ENCODE results near the gene TMEM8B.
"Not testable (repeated sequence)": the region's sequence is repeated elsewhere in the genome, so short reads cannot be mapped to it uniquely, and the experiment has no call there.

TMEM8B gene

DNA sequence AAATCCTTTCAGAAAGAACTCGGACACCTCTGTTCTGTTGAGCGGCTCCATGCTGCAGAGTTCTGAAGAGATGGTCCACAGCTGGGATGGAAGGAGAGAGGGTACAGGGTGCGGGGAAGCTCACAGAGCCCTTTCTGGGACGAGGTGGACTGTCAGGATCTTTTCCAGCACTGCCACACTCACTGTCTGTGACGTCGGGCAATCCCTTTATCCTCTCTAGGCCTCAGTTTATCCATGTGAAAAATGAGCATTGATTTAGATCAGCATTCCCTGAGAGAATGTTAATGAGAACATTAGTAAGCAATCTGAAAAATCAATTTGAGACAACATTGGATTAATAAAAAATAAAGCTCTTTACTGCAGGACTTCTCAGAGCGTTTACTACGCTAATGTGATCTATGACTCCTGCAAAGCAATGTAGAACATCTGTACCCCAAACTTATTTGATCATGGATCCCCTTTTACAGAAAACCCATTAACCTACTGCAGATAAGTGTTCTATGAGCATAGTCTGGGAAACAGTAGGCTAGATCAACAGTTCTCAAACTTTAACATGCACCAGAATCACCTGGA lies 41.4 kb downstream of the TMEM8B start, which contains the start of gene OR13J1:
Gene OR13J1, minus strand, starts transcription at position 51 of the 573 bp plus-strand sequence. Its CDS starts 0 bp downstream, at position 51.
- no peak for DNase-seq

DNA sequence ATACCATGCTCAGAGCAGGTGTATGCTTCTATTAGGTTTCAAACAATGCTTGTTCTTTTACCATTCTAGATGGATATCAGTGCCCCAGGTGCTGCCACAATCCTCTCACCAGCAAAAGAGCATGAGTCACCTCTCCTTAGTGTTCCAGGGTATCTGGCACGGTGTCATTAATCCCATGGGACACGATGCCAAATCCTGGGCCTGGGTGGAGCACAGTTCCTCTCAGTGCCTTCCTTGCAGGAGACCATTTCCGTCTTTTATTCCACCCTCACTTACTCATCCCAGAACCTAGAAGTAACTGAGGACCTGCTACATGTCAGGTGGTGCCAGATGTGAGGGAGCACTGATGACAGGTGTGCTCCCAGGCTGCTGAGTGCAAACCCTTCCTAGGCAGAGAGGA lies 42.5 kb downstream of the TMEM8B start:
- peak; percentile 31 for DNase-seq

DNA sequence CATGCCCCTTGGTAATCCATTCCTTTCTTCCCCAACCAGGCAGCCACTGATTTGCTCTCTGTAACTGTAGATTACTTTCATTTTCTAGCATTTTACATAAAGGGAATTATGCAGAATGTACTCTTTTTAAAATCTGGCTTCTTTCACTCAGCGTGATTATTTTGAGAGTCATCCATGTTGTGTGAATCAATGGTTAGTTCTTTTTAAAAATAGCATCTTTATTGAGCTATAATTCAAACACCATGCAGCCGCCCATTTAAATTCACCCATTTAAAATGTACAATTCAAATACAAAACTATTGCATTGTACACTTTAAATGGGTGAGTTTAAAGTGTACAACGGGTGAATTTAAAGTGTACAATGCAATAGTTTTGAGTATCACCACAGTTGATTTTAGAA lies 43.5 kb downstream of the TMEM8B start:
- DNase-seq = no peak

DNA sequence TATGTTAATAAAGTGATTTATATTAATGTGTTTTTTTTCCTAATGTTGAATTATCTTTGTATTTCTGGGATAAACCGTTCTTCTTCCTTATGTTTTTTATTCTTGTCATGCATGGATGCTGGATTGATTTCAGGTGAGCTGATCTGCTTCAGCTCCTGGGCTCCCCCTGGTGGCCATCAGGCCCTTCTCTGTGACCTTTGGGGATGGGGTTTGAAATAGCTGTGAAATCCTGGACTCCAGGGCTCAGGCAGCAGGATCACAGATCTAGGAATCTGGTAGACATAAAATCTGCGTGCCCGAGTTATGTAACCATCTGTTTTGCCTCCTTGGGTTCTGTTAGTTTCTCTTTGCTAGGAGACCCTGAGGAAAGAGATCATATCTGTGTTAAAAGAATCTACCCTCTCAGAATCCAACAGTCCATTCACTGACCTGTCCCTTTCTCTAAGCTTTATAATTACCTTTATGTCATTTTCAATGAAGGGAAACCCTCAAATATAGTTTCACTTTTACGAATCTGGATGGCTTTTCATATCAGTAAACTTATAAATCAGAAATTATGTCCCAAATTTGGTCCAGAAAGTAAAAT lies 53.3 kb downstream of the TMEM8B start:
- peak; percentile 67 for DNase-seq

DNA sequence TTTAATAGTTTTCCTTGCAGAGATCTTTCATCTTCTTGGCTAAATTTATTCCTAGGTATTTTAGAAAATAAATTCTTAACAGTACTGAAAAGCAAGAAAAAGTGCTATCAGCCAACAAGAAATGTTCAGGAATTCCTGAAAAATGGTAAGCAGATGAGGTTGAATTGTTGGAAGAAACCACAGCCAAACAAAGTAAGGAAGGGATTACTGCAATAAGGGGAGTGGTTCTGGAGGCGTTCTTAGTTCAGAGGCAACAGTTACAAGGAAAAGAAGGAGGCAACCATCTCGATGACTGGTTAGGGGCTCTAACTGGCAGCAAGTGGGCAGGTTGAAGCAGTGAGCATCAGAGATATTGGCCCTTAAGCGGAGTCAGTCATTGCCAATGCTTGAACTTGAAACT lies 54.0 kb downstream of the TMEM8B start:
- DNase-seq = no peak

DNA sequence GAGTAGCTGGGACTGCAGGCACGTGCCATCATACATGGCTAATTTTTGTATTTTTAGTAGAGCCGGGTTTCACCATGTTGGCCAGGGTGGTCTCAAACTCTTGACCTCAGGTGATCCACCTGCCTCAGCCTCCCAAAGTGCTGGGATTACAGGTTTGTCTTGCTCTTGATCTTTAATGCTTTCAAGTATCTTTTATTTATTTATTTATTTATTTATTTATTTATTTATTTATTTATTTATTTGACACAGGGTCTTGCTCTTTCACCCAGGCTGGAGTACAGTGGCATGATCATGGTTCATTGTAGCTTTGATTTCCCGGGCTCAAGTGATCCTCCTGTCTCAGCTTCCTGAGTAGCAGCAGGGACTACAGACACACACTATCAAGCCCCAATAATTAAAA lies 55.9 kb downstream of the TMEM8B start:
- not testable (repeated sequence) for DNase-seq

DNA sequence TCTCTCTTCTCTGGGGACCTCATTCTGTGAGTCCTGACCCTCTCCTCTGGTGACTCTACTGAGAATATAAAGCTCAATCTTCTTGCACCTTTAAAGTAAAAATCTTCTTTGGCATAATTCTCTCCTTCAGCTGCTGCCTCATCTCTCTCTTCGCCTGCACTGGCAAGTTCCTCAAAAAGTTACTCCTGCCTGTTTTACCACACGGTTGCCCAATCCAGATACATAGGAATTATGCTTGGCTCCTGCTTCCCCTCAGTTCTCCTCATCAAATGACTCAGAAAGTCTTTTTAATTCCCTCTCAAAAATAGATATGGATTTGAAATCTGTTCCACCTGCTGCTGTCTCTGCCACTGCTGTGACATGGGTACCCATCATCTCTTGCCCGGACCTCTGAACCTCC lies 62.6 kb downstream of the TMEM8B start:
- no peak for DNase-seq

DNA sequence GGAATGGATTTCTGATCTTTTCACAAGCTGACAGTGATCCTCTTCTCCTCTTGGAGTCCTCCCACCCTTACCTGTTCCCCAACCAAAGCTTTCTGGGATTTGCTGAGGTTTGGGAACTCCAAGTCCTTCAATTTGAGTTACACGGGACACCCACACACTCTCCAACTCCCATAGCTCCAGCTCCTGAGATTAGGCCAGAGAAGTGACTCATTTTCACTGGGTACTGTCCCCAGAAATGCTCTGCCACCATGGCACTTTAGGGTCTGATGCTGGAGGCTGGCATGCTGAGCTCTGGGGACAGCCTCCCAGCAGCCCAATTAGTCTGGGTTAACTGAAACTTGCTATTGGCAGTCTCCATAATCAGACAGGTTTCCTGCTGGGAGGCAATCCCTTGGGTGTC lies 63.0 kb downstream of the TMEM8B start:
- DNase-seq = no peak

DNA sequence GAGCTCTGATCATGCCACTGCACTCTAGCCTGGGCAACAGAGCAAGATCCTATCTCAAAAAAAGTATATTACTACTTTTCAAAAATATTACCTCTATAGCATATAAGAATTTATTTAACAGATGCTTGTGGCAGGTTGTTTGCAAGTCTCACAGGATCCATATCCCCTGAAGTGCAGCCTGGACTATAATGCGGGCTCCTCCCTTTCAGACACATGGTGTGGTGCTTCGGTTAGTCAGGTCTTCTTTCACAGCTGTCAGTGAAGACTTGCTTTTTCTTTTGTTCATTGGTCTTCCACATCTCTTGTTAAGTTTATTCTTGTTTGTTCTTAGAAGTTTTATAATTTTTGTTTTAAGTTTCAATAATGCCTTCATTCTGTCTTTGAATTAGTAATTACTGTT lies 67.5 kb downstream of the TMEM8B start:
- no peak for DNase-seq

DNA sequence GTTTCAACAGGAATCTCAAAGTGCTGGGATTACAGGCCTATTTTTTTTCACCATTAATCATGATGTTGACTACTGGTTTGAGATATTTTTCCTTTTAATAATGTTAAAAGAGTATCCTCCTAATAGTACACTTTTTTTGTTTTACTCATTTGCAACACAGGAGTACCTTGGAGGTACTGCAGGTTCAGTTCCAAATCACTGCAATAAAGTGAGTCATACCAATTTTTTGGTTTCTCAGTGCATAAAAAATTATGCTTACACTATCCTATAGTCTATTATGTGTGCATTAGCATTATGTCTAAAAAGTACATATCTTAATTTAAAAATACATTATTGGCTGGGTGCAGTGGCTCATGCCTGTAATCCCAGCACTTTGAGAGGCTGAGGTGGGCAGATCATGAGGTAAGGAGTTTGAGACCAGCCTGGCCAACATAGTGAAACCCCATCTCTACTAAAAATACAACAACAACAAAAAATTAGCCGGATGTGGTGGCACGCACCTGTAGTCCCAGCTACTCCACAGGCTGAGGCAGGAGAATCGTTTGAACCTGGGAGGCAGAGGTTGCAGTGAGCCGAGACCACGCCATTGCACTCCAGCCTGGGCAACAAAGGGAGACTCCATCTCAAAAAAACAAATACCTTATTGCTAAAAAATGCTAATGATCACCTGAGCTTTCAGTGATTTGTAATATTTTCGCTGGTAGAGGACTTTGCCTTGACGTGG lies 68.5 kb downstream of the TMEM8B start:
- DNase-seq = not testable (repeated sequence)

DNA sequence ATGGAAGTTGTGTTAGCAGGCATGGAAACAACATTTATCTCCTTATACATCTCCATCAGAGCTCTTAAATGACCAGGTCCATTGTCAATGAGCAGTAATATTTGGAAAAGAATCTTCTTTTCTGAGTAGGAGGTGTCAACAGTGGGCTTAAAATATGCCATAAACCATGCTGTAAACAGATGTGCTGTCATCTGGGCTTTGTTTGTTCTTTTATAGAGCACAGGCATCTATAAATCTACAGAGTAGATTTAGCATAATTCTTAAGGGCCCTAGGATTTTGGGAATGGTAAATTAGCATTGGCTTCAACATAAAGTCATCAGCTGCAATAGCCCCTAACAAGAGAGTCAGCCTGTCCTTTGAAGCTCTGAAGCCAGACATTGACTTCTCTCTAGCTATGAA lies 69.3 kb downstream of the TMEM8B start:
- no peak for DNase-seq

DNA sequence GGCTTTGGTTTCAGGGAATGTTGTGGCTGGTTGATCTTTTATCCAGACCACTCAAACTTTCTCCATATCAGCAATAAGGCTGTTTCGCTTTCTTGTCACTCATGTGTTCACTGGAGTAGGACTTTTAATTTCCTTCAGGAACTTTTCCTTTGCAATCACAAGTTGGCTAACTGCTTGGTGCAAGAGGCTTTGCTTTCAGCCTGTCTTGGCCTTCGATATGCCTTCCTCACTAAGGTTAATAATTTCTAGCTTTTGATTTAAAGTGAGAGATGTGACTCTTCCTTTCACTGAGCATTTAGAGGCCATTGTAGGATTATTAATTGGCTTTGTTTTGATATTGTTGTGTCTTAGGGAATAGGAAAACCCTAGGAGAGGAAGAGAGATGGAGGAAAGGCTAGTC lies 70.0 kb downstream of the TMEM8B start:
- no peak for DNase-seq

DNA sequence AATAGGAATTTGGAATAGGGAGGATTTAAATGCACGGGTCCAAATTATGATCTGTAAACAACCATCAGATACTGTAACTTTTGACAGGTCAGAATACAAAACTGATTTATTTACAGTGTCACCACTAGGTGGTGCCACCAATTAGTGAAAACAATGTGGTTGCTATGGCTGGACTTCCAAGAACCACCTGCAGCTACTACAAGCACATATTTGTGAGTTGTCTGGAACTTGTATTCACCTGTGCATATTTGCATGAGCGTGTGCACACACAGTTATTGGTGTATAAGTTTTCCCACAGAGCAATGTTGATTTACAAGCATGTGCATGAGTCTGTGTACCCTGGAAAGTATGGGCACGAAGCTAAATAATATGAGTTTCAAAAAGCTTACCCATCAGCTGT lies 74.0 kb downstream of the TMEM8B start:
- DNase-seq = peak; percentile 35

DNA sequence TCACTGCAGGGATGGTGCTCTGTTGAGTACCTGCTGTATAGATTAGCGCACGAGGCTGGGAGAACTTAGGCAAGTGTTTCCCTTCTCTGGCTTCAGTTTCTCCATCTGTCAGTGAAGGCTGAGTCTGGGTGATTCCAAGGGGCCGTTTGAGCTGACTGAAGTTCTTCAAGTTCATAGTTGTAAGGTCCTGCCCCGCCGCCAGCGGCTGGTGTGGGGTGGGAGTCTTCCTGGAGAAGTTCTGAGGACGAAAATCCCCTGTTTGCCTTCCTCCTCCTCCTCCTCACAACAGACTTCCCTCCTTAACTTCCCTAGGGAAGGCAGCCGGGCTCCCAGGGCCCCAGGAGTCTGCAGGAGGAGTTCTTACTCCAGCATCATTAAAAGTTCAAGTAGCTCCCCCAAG lies 75.3 kb downstream of the TMEM8B start:
- DNase-seq = no peak

DNA sequence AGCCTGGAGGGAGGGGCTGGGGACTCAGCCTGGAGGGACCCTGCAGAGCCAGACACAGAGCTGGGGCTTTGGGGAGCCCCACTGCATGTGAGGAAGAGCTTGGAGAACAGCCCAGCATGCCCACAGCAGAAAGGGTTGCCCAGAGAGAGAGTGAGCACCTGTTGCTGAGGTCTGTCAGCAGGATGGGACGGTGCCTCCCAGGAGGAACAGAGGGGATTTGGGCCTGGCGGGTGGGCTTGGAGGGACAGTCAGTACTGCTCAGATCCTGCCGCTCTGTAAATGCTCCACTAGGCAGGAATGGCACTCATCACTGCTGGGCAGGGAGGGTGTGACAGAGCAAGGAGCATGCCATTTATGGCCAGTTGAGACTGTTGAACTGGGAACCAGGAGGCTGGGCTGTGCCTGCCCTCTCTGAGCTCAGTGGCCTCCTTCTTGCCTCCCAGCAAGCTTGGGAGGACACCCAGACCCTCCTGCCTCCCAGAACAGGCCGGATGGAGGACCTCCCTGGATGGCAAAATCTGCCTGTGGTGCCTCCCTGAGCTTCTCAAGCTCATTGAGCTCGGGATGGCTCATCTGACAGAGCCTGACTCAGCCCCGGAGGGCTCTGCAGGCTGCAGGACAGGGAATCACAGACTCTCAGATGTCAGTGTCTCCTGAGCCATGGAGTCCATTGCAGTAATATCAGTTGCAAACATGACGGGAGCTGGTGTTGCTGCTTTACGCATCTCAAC lies 76.2 kb downstream of the TMEM8B start:
- no peak for DNase-seq

DNA sequence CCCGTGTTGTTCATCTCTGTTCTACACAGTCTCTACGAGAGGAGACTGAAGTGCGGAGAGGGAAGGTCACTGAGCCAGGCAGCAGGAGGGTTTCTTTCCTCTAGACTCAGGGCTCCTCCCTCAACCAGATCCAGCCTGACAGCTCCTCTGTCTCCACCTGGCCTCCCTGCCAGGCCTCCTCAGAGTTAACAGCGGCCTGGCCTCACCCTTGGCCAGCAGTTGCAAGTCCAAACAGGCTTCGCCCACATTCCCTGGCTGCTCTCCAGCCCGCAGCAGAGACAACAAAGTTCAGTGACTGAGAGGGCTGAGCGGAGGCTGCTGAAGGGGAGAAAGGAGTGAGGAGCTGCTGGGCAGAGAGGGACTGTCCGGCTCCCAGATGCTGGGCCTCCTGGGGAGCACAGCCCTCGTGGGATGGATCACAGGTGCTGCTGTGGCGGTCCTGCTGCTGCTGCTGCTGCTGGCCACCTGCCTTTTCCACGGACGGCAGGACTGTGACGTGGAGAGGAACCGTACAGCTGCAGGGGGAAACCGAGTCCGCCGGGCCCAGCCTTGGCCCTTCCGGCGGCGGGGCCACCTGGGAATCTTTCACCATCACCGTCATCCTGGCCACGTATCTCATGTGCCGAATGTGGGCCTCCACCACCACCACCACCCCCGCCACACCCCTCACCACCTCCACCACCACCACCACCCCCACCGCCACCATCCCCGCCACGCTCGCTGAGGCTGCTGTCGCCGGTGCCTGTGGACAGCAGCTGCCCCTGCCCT lies 77.1 kb downstream of the TMEM8B start, which contains the start of gene HRCT1:
Gene HRCT1, plus strand, starts transcription at position 291 of the 768 bp plus-strand sequence. Its CDS starts 86 bp downstream, at position 377.
- peak; percentile 87 for DNase-seq

DNA sequence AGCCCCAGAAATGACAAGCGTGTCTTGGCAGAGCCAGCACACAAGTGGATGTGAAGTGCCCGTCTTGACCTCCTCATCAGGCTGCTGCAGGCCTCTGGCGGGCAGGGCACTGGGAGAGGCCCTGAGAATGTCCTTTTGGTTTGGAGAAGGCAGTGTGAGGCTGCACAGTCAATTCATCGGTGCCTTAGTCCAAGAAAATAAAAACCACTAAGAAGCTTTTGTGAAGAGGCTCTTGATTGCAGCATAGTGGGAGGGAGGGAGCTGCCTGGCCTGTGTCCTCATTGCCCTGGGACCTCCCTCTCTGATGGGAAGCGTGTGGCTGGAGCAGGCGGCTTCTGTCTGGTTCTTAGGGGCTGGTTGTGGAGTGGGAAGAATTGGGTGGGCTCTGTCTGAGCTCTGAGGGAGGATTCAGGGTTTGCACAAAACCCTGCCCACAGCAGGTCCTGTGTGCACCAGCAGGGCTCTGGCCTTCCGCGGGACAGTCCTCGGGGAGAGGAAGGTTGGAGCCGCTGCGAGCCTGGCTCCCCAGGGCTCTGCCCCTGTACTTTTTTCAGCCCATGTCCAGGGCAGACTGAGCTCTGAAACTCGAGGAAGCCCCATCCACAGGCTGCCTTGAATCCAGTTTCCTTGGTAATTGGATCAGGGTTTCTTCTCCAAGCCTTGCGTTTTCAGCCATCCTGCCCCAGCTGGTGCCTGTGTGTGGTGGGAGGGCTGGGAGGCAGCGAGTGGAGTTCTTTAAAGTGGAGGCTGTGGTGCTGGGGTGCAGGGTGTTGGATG lies 78.1 kb downstream of the TMEM8B start:
- peak; percentile 6 for DNase-seq

DNA sequence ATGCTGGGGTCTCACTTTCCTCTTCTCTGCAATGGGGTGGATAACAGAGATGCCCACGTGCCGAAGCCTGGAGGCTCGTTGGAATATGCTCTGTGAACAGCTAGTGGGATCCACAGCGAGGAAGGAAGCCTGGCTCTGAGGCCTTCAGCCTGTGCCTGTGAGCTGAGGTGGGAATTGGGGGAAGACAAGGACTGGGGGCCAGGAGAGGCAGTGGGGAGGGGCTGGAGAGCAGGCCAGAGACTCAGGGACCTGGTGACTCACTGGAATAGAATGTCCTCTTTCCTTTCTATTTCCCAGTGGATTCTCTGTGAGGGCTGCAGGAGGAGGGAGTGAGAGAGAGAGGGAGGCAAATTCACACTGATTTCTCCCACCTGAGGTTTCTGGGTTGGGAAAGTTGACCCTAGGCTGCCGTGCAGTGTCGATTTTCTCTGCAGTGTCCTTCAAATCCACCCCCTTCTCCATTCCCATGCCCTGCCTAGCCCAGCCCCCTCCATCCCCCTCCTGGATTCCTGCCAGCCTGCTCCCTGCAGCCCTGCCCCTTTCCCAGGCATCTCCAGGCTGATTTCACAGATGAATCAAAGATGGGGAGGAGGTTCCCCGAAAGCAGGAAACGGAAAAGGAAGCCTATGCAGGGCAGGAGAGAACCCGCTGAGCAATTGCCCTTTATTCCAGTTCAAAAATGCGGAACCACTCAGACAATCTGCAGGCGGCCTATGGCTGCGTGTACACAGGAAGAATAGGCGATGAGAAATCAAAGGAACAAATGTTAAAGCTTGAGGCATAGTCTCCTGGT lies 78.9 kb downstream of the TMEM8B start:
- DNase-seq = peak; percentile 21

DNA sequence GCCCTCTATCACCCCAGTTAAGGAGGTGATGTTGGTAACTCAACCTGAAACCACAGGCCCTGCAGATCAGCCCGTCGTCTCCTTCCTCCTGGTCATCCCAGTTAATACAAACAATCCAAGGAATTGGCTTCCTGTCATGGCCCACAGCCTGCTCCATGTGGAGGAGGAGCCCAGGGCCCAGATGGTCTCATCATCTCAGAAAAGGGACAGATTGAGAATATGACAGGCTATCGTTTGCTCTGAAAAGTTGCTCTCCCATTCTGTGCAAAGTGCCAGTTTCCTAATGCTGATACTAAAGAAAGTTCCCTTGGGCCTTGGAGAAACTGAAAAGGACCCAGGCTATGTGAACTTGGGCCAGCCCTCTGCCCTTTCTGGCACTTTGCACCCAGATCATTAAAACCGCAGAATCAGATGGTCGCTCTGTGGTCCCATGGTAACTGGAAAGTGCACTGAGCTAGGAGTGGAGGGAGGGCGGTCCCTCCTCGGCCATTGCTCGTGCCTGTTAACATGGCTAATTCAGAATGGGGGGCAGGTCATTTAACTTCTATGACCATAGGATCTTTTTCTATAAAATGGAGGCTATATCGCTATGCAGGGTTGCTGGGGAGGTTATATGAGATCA lies 79.6 kb downstream of the TMEM8B start:
- DNase-seq = no peak

DNA sequence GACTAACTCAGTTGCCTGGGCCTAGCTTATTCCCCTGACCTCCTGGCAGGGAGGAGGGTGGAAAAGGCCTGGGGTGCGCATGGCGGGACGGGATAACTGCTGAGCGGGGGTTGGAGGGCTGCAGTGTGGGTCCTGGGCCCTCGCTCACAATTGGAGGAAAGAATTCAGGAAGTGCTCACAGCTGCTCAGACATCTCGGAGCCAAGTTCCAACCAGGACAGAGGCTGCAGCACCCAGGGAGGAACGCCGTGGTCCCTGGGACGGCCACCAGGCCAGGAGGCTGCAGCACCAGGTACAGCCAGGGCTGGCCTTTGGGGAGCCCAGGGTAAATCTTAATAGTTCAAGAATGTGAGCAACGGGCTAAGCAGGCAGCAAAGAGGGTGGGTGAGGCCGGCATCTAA lies 80.2 kb downstream of the TMEM8B start, which contains the start of gene SPAAR:
Gene SPAAR, plus strand, starts transcription at position 217 of the 400 bp plus-strand sequence. CDS start 974 bp downstream, outside the sequence.
- DNase-seq = no peak
